H1 (cell line): ENCODE measurements around the gene KCTD7.

Source experiments
- CTCF ChIP-seq, 3 experiments: IDR thresholded peaks; 1 replicate in 2 of 3; 2 replicates in 1 of 3; pipeline versions ENCODE4 v1.5.1 to v1.6.1; 2011; ENCODE audit warnings: low read length in 3 of 3, mild to moderate bottlenecking in 3 of 3, inconsistent platforms in 2 of 3, low read depth in 1 of 3, moderate library complexity in 1 of 3; ENCODE audit not compliant: insufficient read depth in 1 of 3; ENCODE audit errors: control extremely low read depth in 1 of 3
- EZH2 ChIP-seq: fragments of 200-600 bp; sonication (generic); IDR thresholded peaks from 2 replicates; pipeline ENCODE4 v1.7.1; 2012; ENCODE audit warnings: low read depth, mild to moderate bottlenecking, moderate library complexity, low read length, inconsistent platforms; ENCODE audit not compliant: severe bottlenecking
- JUND ChIP-seq: IDR thresholded peaks from 2 replicates; pipeline ENCODE4 v1.6.1; 2011; ENCODE audit warnings: mild to moderate bottlenecking, improper control_type of control experiment, low read length
- KDM1A ChIP-seq: fragments of 200-600, 300-600 bp; sonication (generic); IDR thresholded peaks from 2 replicates; pipeline ENCODE4 v1.7.1; 2016; ENCODE audit warnings: mild to moderate bottlenecking, low read length, borderline replicate concordance
- POLR2A ChIP-seq, 2 experiments: IDR thresholded peaks; 1 replicate in 1 of 2; 2 replicates in 1 of 2; pipeline ENCODE4 v1.6.1; 2011; ENCODE audit warnings: low read depth in 2 of 2, low read length in 2 of 2, mild to moderate bottlenecking in 2 of 2; ENCODE audit errors: control extremely low read depth in 1 of 2
- RFX5 ChIP-seq: IDR thresholded peaks from 2 replicates; pipeline ENCODE4 v1.6.1; 2011; ENCODE audit warnings: low read depth, low read length, improper control_type of control experiment, borderline replicate concordance
- TCF12 ChIP-seq: IDR thresholded peaks from 2 replicates; pipeline ENCODE4 v1.6.1; 2011; ENCODE audit warnings: low read depth, mild to moderate bottlenecking, low read length
- YY1 ChIP-seq: IDR thresholded peaks from 2 replicates; pipeline ENCODE4 v1.6.1; 2011; ENCODE audit warnings: low read depth, mild to moderate bottlenecking, low read length
- TF ChIP-seq, protein P1 (sequence below): IDR thresholded peaks from 2 replicates; pipeline ENCODE4 v1.6.1; 2012; ENCODE audit warnings: inconsistent platforms

- TF ChIP-seq JUND (no peak), RFX5 (no peak), POLR2A (IDR thresholded peaks at IDR 0.05; ENCODE audit: control extremely low read depth in 1 of 2, low read depth in 2 of 2, low read length in 2 of 2) (no peak), CTCF (IDR thresholded peaks at IDR 0.05; ENCODE audit: control extremely low read depth in 1 of 3, insufficient read depth in 1 of 3, low read depth in 1 of 3, low read length in 3 of 3) (no peak), TCF12 (no peak), YY1 (no peak), EZH2 (no peak), KDM1A (no peak)
- TF ChIP-seq, protein P1, sequence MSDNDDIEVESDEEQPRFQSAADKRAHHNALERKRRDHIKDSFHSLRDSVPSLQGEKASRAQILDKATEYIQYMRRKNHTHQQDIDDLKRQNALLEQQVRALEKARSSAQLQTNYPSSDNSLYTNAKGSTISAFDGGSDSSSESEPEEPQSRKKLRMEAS: no peak
These were observed 40.0 kb downstream of the KCTD7 start for GRCh38 chr7:66668677-66669076.
